GM12801 (cell line): ENCODE data around the gene PRR27.

Source experiments
- CTCF ChIP-seq: IDR thresholded peaks from one replicate; pipeline ENCODE4 v1.5.1; 2011; ENCODE audit warnings: control low read depth; ENCODE audit not compliant: insufficient read length; ENCODE audit errors: extremely low read depth

Gene PRR27

GRCh38 chr4:70152088-70152487 is 1.9 kb upstream of the PRR27 start:
- TF ChIP-seq CTCF: no peak

DNA sequence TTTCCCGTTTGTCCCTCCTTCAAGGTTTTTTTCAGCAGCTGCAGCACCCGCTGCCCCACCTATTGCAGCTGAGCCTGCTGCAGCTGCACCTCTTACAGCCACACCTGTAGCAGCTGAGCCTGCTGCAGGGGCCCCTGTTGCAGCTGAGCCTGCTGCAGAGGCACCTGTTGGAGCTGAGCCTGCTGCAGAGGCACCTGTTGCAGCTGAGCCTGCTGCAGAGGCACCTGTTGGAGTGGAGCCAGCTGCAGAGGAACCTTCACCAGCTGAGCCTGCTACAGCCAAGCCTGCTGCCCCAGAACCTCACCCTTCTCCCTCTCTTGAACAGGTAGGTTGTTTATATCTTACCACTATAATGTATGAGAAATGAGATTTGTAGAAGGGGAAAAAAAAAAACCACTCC is 4.5 kb downstream of the PRR27 start:
- TF ChIP-seq CTCF: no peak

- no peak for TF ChIP-seq CTCF
Observed at GRCh38 chr4:70177090-70177489, 23.1 kb downstream of the PRR27 start.

DNA sequence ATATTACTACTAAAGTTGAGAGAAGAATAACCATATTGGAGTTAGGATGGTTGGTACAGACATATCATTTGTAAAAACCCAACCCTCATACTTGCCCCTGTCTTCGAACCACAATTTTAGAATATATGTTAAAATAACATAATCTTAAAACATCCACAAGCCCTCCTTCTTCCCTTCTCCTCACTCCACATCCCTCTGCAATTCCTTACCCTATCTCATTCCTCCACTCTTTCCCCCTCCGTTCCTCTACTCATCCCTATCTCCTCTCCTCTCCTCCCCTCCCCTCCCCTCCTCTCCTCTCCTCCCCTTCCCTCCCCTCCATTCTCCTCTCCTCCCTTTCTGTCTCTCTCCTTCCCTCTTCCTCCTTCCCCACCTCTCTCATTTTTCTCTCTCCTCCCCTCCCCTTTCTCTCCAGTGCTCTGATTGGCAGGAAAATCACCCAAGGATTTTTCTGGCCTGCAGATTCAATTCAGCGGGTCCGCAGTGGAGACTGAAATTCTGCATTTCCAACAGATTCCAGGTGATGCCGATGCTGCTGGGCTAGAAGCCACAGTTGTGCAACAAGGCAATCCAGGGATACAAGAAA is 24.1 kb downstream of the PRR27 start:
- TF ChIP-seq CTCF: no peak

DNA sequence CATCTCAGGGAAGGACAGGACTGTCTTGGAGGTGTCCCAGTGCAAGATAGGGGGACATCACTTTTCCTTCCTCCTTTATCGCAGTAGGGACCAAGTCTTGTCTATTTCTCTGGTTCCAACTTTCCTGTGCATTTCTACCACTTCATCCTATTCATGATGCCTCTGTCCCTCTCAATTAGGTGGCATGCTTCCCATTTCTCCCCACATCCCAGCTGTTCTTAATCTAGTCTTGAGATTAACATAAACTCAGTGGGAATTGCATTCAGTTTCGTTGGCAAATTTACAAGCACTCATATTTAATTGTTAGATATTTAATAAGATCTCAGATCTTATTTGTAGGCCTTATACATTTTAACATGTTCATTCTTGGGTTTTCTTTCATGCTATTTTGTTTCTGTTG is 25.8 kb downstream of the PRR27 start:
- no peak for TF ChIP-seq CTCF

DNA sequence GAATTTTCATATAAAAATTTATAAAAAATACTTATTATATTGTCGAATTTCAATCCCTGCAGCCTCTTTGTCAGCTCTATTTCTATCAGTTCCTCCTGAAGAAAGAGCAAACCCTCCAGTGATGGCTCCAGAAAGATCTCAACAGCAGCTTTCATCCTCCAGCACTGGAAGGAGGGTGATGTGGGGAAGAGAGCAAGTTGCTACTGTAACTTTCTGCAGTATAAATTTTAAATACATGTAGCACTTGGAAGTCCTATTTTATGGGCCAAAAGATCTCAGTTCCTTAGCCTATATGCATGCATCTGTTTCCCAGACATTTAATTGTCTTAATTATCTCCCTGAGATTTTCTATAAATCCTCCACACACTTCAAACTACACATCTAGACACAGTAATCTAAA is 27.8 kb downstream of the PRR27 start:
- TF ChIP-seq CTCF: no peak

DNA sequence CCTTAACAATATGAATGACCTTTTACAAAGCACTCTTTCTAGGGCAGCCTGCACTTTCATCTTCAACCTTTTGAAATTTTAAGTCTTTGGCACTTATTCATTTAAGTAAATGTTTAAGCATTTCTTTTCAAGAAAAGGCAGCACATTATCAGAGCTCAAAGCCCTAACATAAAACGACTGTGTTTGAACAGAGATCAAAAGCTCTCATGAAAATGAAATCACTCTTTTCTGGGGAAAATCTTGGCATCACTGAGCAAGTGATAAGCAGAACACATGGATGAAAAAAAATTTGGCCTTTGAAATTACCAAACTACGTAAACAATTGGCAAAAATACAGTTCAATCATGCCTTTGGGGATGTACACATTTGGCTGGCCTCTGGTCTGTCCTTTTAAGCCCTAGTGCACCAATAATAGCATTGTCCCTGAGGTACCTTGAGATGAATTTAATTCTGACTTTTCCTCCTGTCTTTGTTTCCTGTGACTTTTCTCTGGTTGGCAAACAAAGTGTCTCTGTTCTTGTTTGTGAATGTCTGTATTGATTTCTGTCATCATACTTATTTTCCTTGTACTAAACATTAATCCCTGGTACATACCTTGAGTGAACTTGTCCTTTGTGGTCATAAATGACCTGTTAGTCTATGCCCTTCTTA is 28.6 kb downstream of the PRR27 start:
- TF ChIP-seq CTCF: no peak
